RWPE2 (cell line): ENCODE results near the gene KLK5.

Experiments
- ATAC-seq: fragments of 200-7000 bp; cut with Tn5 transposase; 3 replicates; pipeline ENCODE4 v1.9.1; 2021; ENCODE audit warnings: low read depth
- DNase-seq: peaks from one replicate; pipeline ENCODE4 v3.0.0-alpha.2; 2020; ENCODE audit warnings: low spot score
- H3K27ac ChIP-seq: fragments of 450-650 bp; 2 replicates; pipeline ENCODE4 v1.5.1; 2017; ENCODE audit warnings: mild to moderate bottlenecking; ENCODE audit not compliant: poor library complexity, severe bottlenecking
- H3K27me3 ChIP-seq: fragments of 250-450 bp; sonication (Bioruptor Pico); 2 replicates; pipeline ENCODE4 v1.5.1; 2021; ENCODE audit warnings: mild to moderate bottlenecking, moderate library complexity; ENCODE audit not compliant: insufficient read depth, poor library complexity, severe bottlenecking
- H3K36me3 ChIP-seq: fragments of 250-450 bp; sonication (Bioruptor Pico); 2 replicates; pipeline ENCODE4 v1.5.1; 2020; ENCODE audit warnings: low read depth, mild to moderate bottlenecking, moderate library complexity
- H3K4me1 ChIP-seq: fragments of 250-450 bp; sonication (Bioruptor Pico); 2 replicates; pipeline ENCODE4 v1.5.1; 2021; ENCODE audit warnings: mild to moderate bottlenecking, moderate library complexity; ENCODE audit not compliant: insufficient read depth, poor library complexity, severe bottlenecking
- H3K4me3 ChIP-seq: fragments of 250-450 bp; sonication (Bioruptor Pico); 2 replicates; pipeline ENCODE4 v1.5.1; 2021; ENCODE audit warnings: mild to moderate bottlenecking, moderate library complexity; ENCODE audit not compliant: severe bottlenecking
- H3K9me3 ChIP-seq: fragments of 250-450 bp; sonication (Bioruptor Pico); 2 replicates; pipeline ENCODE4 v1.5.1; 2021; ENCODE audit warnings: mild to moderate bottlenecking, moderate library complexity; ENCODE audit not compliant: severe bottlenecking
- CTCF ChIP-seq: fragments of 450-650 bp; IDR thresholded peaks from one replicate; pipeline ENCODE4 v1.5.1; 2017; ENCODE audit warnings: mild to moderate bottlenecking, moderate library complexity; ENCODE audit not compliant: poor library complexity, severe bottlenecking

The KLK5 gene

GRCh38 chr19:50983625-50984292 is 30.9 kb upstream of the KLK5 start, which contains the start of gene KLK7:
KLK7 (minus strand) TSS chr19:50983917; CDS start chr19:50982399, 1,518 bp downstream.
- no peak for TF ChIP-seq CTCF
- H3K36me3 ChIP-seq = no peaks in the 10 kb centered on the region
- H3K27ac ChIP-seq = no peak within 1 kb of the TSS
- peaks cover 7% of the 10 kb centered on the region for H3K4me1 ChIP-seq
- H3K9me3 ChIP-seq = no peaks in the 10 kb centered on the region
- DNase-seq = no peak
- peaks cover 22% of the 10 kb centered on the region for H3K27me3 ChIP-seq
- ATAC-seq = no peak
- H3K4me3 ChIP-seq = no peak within 1 kb of the TSS

GRCh38 chr19:50982186-50982585 is 29.3 kb upstream of the KLK5 start:
- ATAC-seq (0 out of 3 replicates have a peak, but pooled peaks have one; percentile 37), DNase-seq (no peak)
- H3K36me3 ChIP-seq = no peaks in the 10 kb centered on the region
- H3K27me3 ChIP-seq = peaks cover 16% of the 10 kb centered on the region
- no peaks in the 10 kb centered on the region for H3K9me3 ChIP-seq
- H3K4me1 ChIP-seq = peaks cover 7% of the 10 kb centered on the region
- no peak for TF ChIP-seq CTCF
- H3K27ac ChIP-seq = no peak overlapping the region
- no peak overlapping the region for H3K4me3 ChIP-seq

GRCh38 chr19:50981587-50982146 is 28.8 kb upstream of the KLK5 start:
- Histone ChIP-seq H3K9me3 (no peaks in the 10 kb centered on the region), H3K27me3 (peaks cover 16% of the 10 kb centered on the region), H3K4me3 (no peak overlapping the region), H3K27ac (no peak overlapping the region), H3K4me1 (peaks cover 7% of the 10 kb centered on the region), H3K36me3 (no peaks in the 10 kb centered on the region)
- ATAC-seq (0 out of 3 replicates have a peak, but pooled peaks have one; percentile 21), DNase-seq (no peak)
- TF ChIP-seq CTCF = no peak

- Histone ChIP-seq H3K4me3 (no peak overlapping the region), H3K27ac (no peak overlapping the region), H3K36me3 (no peaks in the 10 kb centered on the region), H3K27me3 (peaks cover 11% of the 10 kb centered on the region), H3K4me1 (peaks cover 11% of the 10 kb centered on the region), H3K9me3 (no peaks in the 10 kb centered on the region)
- ATAC-seq (no peak), DNase-seq (no peak)
- TF ChIP-seq CTCF = no peak
Measured at GRCh38 chr19:50980208-50980607, 27.4 kb upstream of the KLK5 start.

GRCh38 chr19:50979758-50980157 is 26.9 kb upstream of the KLK5 start:
- H3K4me3 ChIP-seq = no peak overlapping the region
- DNase-seq (no peak), ATAC-seq (no peak)
- TF ChIP-seq CTCF = no peak
- H3K9me3 ChIP-seq = no peaks in the 10 kb centered on the region
- no peaks in the 10 kb centered on the region for H3K36me3 ChIP-seq
- H3K27me3 ChIP-seq = peaks cover 7% of the 10 kb centered on the region
- H3K27ac ChIP-seq = no peak overlapping the region
- peaks cover 11% of the 10 kb centered on the region for H3K4me1 ChIP-seq
